HepG2 (cell line): ENCODE results near the gene STX8.

Source experiments
- CTCF ChIP-seq: sonication (generic); formaldehyde crosslinking; IDR thresholded peaks from 2 replicates; pipeline ENCODE4 v1.5.0; 2020; ENCODE audit warnings: mild to moderate bottlenecking, missing genetic modification reagents, moderate library complexity
- FOXM1 ChIP-seq: sonication (generic); formaldehyde crosslinking; IDR thresholded peaks from 2 replicates; pipeline ENCODE4 v1.5.0; 2020; ENCODE audit warnings: missing genetic modification reagents
- ZMAT3 ChIP-seq: sonication (generic); formaldehyde crosslinking; conservative IDR thresholded peaks from 2 replicates; pipeline ENCODE4 v1.7.0; 2021; ENCODE audit warnings: missing genetic modification reagents

- TF ChIP-seq FOXM1 (CRISPR knock-in tag) (no peak), ZMAT3 (CRISPR knock-in tag) (no peak), CTCF (CRISPR knock-in tag) (no peak)
Measured at GRCh38 chr17:9212376-9213302, 363.0 kb downstream of the STX8 start.
